NCI-H510A treated with DMSO at 0.1 percent for 48 hours (cell line): Measurements from ENCODE around the gene MDFIC.

Experiments
- DNase-seq: peaks from one replicate; lab custom pipeline; 2025; lab: John Stamatoyannopoulos, UW

MDFIC gene

GRCh38 chr7:114997487-114998404, 75.9 kb downstream of the MDFIC start:
- no peak for DNase-seq

GRCh38 chr7:115004121-115004520, 82.2 kb downstream of the MDFIC start:
- no peak for DNase-seq

- DNase-seq = no peak
Observed at GRCh38 chr7:115005251-115005650, 83.4 kb downstream of the MDFIC start.

GRCh38 chr7:115005953-115006352, 84.1 kb downstream of the MDFIC start:
- no peak for DNase-seq

GRCh38 chr7:115007751-115008150, 85.9 kb downstream of the MDFIC start:
- no peak for DNase-seq

- DNase-seq = no peak
Observed at GRCh38 chr7:115008465-115009114, 86.7 kb downstream of the MDFIC start.

GRCh38 chr7:115009139-115009538, 87.2 kb downstream of the MDFIC start:
- DNase-seq = no peak

GRCh38 chr7:115009736-115010440, 88.0 kb downstream of the MDFIC start:
- no peak for DNase-seq

GRCh38 chr7:115010441-115010820, 88.5 kb downstream of the MDFIC start:
- DNase-seq = no peak

GRCh38 chr7:115013886-115014285, 92.0 kb downstream of the MDFIC start:
- DNase-seq = no peak

- DNase-seq = no peak
Observed at GRCh38 chr7:115014794-115015193, 92.9 kb downstream of the MDFIC start.

GRCh38 chr7:115015619-115016018, 93.7 kb downstream of the MDFIC start:
- no peak for DNase-seq

GRCh38 chr7:115019882-115020605, 98.2 kb downstream of the MDFIC start:
- peak; percentile 10 for DNase-seq

GRCh38 chr7:115023219-115023618, 101.3 kb downstream of the MDFIC start:
- DNase-seq = no peak

GRCh38 chr7:115024276-115024675, 102.4 kb downstream of the MDFIC start:
- DNase-seq = no peak

- no peak for DNase-seq
Observed at GRCh38 chr7:115032715-115033703, 111.1 kb downstream of the MDFIC start.

GRCh38 chr7:115033917-115034459, 112.1 kb downstream of the MDFIC start:
- DNase-seq = no peak

- DNase-seq = no peak
Observed at GRCh38 chr7:115034515-115034914, 112.6 kb downstream of the MDFIC start.

GRCh38 chr7:115037128-115037802, 115.4 kb downstream of the MDFIC start:
- no peak for DNase-seq

GRCh38 chr7:115038158-115038557, 116.3 kb downstream of the MDFIC start:
- DNase-seq = peak; percentile 70
